ENCODE measurements around the gene COL6A1.
A peak's percentile ranks its signal among the peaks of the same experiment; 100 is the strongest.

COL6A1 gene

GRCh38 chr21:46049890-46050667 is 68.5 kb downstream of the COL6A1 start:
- no peak for DNase-seq (ENCODE audit: low read depth)

- DNase-seq (ENCODE audit: low read depth), result no peak
Observed at GRCh38 chr21:46050668-46051378, 69.3 kb downstream of the COL6A1 start.

- no peak for DNase-seq (ENCODE audit: low read depth)
Observed at GRCh38 chr21:46051379-46051770, 69.8 kb downstream of the COL6A1 start.

- no peak for DNase-seq (ENCODE audit: low read depth)
Observed at GRCh38 chr21:46051821-46052675, 70.5 kb downstream of the COL6A1 start.

GRCh38 chr21:46052703-46053651 is 71.4 kb downstream of the COL6A1 start:
- peak; percentile 89 for DNase-seq (ENCODE audit: low read depth)

GRCh38 chr21:46054031-46054430 is 72.5 kb downstream of the COL6A1 start:
- DNase-seq (ENCODE audit: low read depth), result no peak

- DNase-seq (ENCODE audit: low read depth), result peak; percentile 62
Observed at GRCh38 chr21:46054451-46054881, 72.9 kb downstream of the COL6A1 start.
